IgD-negative memory B cell (primary cell): ENCODE data around the gene FDX2. TPM values are rescaled to one million over a fixed set of nuclear protein-coding genes. Genes with fewer than 3 reads are reported as not detected.
"Not testable (repeated sequence)": the region's sequence is repeated elsewhere in the genome, so short reads cannot be mapped to it uniquely, and the experiment has no call there.

Source experiments
- H3K27ac Mint-ChIP-seq, 3 donors: one replicate each; pipeline ENCODE4 v1.8.0; 2020 to 2022; ENCODE audit warnings: mild to moderate bottlenecking in 3 of 3, mixed read lengths in 3 of 3, moderate library complexity in 1 of 3
- H3K27me3 Mint-ChIP-seq: one replicate; pipeline ENCODE4 v1.8.0; 2021; ENCODE audit warnings: mixed read lengths
- H3K36me3 Mint-ChIP-seq: one replicate; pipeline ENCODE4 v1.8.0; 2020; ENCODE audit warnings: mild to moderate bottlenecking, mixed read lengths
- H3K4me1 Mint-ChIP-seq, 3 donors: one replicate each; pipeline ENCODE4 v1.8.0; 2020 to 2022; ENCODE audit warnings: mixed read lengths in 3 of 3, mild to moderate bottlenecking in 1 of 3
- H3K4me3 Mint-ChIP-seq, 4 donors: one replicate each; pipeline ENCODE4 v1.8.0; 2020 to 2022; ENCODE audit warnings: mild to moderate bottlenecking in 4 of 4, mixed read lengths in 4 of 4, moderate library complexity in 3 of 4
- H3K9me3 Mint-ChIP-seq, 3 donors: one replicate each; pipeline ENCODE4 v1.8.0; 2020 to 2021; ENCODE audit warnings: mixed read lengths in 3 of 3, mild to moderate bottlenecking in 1 of 3
- polyA plus RNA-seq: library from polyadenylated mRNA; unstranded; fragments of 300-500 nt; fragmentation: Illumina TruSeq; gene quantifications from one replicate; pipeline ENCODE4 v1.2.3, GENCODE V29; 2021

FDX2 gene
- polyA plus RNA-seq, 1 donor from 2014 or later: 12.8 TPM

DNA sequence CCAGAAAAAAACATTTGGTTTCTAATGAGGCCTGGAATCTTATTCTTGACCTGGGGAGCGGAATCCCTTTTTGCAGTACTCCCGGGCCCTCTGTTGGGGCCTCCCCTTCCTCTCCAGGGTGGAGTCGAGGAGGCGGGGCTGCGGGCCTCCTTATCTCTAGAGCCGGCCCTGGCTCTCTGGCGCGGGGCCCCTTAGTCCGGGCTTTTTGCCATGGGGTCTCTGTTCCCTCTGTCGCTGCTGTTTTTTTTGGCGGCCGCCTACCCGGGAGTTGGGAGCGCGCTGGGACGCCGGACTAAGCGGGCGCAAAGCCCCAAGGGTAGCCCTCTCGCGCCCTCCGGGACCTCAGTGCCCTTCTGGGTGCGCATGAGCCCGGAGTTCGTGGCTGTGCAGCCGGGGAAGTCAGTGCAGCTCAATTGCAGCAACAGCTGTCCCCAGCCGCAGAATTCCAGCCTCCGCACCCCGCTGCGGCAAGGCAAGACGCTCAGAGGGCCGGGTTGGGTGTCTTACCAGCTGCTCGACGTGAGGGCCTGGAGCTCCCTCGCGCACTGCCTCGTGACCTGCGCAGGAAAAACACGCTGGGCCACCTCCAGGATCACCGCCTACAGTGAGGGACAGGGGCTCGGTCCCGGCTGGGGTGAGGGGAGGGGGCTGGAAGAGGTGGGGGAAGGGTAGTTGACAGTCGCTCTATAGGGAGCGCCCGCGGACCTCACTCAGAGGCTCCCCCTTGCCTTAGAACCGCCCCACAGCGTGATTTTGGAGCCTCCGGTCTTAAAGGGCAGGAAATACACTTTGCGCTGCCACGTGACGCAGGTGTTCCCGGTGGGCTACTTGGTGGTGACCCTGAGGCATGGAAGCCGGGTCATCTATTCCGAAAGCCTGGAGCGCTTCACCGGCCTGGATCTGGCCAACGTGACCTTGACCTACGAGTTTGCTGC lies 28.7 kb downstream of the FDX2 start, which contains the start of gene ICAM4:
Gene ICAM4, plus strand, starts transcription at position 153 of the 935 bp plus-strand sequence. Its CDS starts 58 bp downstream, at position 211.
- Mint-ChIP-seq H3K27ac (peak within 1 kb of the TSS; percentile 79 to 87 (median 82)), H3K4me3 (peak within 1 kb of the TSS; percentile 76 to 90 (median 79)), H3K9me3 (no peaks in the 10 kb centered on the region), H3K4me1 (peaks cover 25 to 36% (median 29%) of the 10 kb centered on the region in 3 donors), H3K36me3 (peaks cover 2% of the 10 kb centered on the region), H3K27me3 (peaks cover 33% of the 10 kb centered on the region)

GRCh38 chr19:10285393-10285792 lies 30.4 kb downstream of the FDX2 start:
- Mint-ChIP-seq H3K36me3 (peaks cover 2% of the 10 kb centered on the region), H3K27me3 (peaks cover 19% of the 10 kb centered on the region), H3K9me3 (no peaks in the 10 kb centered on the region), H3K4me3 (peak overlapping the region in 1 of 4 donors; percentile 82), H3K27ac (peak overlapping the region in 1 of 3 donors; percentile 82), H3K4me1 (peaks cover 18 to 31% (median 19%) of the 10 kb centered on the region in 3 donors)

DNA sequence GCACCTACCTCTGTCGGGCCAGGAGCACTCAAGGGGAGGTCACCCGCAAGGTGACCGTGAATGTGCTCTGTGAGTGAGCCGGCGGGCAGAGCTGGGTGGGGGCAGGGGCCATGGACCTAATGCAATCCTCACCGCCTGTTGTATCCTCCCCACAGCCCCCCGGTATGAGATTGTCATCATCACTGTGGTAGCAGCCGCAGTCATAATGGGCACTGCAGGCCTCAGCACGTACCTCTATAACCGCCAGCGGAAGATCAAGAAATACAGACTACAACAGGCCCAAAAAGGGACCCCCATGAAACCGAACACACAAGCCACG lies 30.9 kb downstream of the FDX2 start:
- peaks cover 3% of the 10 kb centered on the region for H3K36me3 Mint-ChIP-seq

DNA sequence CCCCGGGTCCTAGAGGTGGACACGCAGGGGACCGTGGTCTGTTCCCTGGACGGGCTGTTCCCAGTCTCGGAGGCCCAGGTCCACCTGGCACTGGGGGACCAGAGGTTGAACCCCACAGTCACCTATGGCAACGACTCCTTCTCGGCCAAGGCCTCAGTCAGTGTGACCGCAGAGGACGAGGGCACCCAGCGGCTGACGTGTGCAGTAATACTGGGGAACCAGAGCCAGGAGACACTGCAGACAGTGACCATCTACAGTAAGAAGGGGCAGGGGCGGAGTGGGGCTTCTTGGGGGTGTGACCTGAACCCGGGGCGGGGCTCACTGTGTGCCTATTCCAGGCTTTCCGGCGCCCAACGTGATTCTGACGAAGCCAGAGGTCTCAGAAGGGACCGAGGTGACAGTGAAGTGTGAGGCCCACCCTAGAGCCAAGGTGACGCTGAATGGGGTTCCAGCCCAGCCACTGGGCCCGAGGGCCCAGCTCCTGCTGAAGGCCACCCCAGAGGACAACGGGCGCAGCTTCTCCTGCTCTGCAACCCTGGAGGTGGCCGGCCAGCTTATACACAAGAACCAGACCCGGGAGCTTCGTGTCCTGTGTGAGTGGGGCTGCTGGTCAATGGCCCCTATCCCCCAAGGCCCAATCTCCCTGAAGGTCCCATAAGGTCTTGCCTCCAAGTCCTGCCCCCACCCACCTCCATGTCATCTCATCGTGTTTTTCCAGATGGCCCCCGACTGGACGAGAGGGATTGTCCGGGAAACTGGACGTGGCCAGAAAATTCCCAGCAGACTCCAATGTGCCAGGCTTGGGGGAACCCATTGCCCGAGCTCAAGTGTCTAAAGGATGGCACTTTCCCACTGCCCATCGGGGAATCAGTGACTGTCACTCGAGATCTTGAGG lies 31.5 kb downstream of the FDX2 start:
- no peaks in the 10 kb centered on the region for H3K9me3 Mint-ChIP-seq
- peak overlapping the region in 1 of 4 donors; percentile 82 for H3K4me3 Mint-ChIP-seq
- peaks cover 4% of the 10 kb centered on the region for H3K36me3 Mint-ChIP-seq
- peaks cover 19 to 30% (median 22%) of the 10 kb centered on the region in 3 donors for H3K4me1 Mint-ChIP-seq
- peaks cover 14% of the 10 kb centered on the region for H3K27me3 Mint-ChIP-seq
- H3K27ac Mint-ChIP-seq: peak overlapping the region in 1 of 3 donors; percentile 82

More for the DNA sequence above, 30.9 kb downstream of the FDX2 start:
- H3K27ac Mint-ChIP-seq: peak overlapping the region in 1 of 3 donors; percentile 82
- H3K27me3 Mint-ChIP-seq: peaks cover 17% of the 10 kb centered on the region
- peak overlapping the region in 1 of 4 donors; percentile 82 for H3K4me3 Mint-ChIP-seq
- H3K9me3 Mint-ChIP-seq: no peaks in the 10 kb centered on the region
- peaks cover 16 to 31% (median 18%) of the 10 kb centered on the region in 3 donors for H3K4me1 Mint-ChIP-seq

- Mint-ChIP-seq H3K4me1 (peaks cover 17 to 26% (median 20%) of the 10 kb centered on the region in 3 donors), H3K36me3 (peaks cover 4% of the 10 kb centered on the region), H3K9me3 (no peaks in the 10 kb centered on the region), H3K27ac (peak overlapping the region in 2 of 3 donors; percentile 14 to 67), H3K4me3 (no peak overlapping the region), H3K27me3 (peaks cover 8% of the 10 kb centered on the region)
These were observed 32.3 kb downstream of the FDX2 start for GRCh38 chr19:10283301-10284064.

GRCh38 chr19:10282043-10282442 lies 33.8 kb downstream of the FDX2 start:
- H3K36me3 Mint-ChIP-seq, H3K9me3 Mint-ChIP-seq, H3K4me3 Mint-ChIP-seq, H3K27ac Mint-ChIP-seq, H3K27me3 Mint-ChIP-seq: not testable (repeated sequence)
- peaks cover 16 to 20% (median 18%) of the 10 kb centered on the region in 3 donors for H3K4me1 Mint-ChIP-seq

GRCh38 chr19:10279737-10280442 lies 35.9 kb downstream of the FDX2 start:
- no peaks in the 10 kb centered on the region for H3K9me3 Mint-ChIP-seq
- H3K27ac Mint-ChIP-seq: peak overlapping the region in 2 of 3 donors; percentile 8 to 91
- peaks cover 2% of the 10 kb centered on the region for H3K36me3 Mint-ChIP-seq
- no peaks in the 10 kb centered on the region for H3K27me3 Mint-ChIP-seq
- H3K4me3 Mint-ChIP-seq: peak overlapping the region in 2 of 4 donors; percentile 47 to 85
- H3K4me1 Mint-ChIP-seq: peaks cover 6 to 15% (median 11%) of the 10 kb centered on the region in 3 donors

- H3K9me3 Mint-ChIP-seq: no peaks in the 10 kb centered on the region
- H3K4me3 Mint-ChIP-seq: peak overlapping the region in 1 of 4 donors; percentile 4
- peak overlapping the region in 2 of 3 donors; percentile 52 to 77 for H3K27ac Mint-ChIP-seq
- no peaks in the 10 kb centered on the region for H3K27me3 Mint-ChIP-seq
- peaks cover 13 to 19% (median 17%) of the 10 kb centered on the region in 3 donors for H3K4me1 Mint-ChIP-seq
- H3K36me3 Mint-ChIP-seq: peaks cover 4% of the 10 kb centered on the region
These were observed 36.9 kb downstream of the FDX2 start for GRCh38 chr19:10278935-10279334.

- peaks cover 15 to 20% (median 19%) of the 10 kb centered on the region in 3 donors for H3K4me1 Mint-ChIP-seq
- no peaks in the 10 kb centered on the region for H3K9me3 Mint-ChIP-seq
- peak overlapping the region in 1 of 4 donors; percentile 41 for H3K4me3 Mint-ChIP-seq
- peak overlapping the region; percentile 36 to 94 (median 52) for H3K27ac Mint-ChIP-seq
- no peaks in the 10 kb centered on the region for H3K27me3 Mint-ChIP-seq
- peaks cover 5% of the 10 kb centered on the region for H3K36me3 Mint-ChIP-seq
These were observed 37.8 kb downstream of the FDX2 start for GRCh38 chr19:10277795-10278589.

DNA sequence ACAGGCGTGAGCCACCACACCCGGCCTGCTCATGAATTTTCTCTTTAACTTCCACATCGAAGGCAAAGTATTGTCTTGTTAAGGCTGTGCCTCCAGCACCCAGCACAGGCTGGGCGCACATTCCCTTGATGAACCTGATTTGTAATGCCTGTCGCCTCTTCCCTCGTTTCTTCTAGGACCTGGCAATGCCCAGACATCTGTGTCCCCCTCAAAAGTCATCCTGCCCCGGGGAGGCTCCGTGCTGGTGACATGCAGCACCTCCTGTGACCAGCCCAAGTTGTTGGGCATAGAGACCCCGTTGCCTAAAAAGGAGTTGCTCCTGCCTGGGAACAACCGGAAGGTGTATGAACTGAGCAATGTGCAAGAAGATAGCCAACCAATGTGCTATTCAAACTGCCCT lies 41.2 kb downstream of the FDX2 start:
- Mint-ChIP-seq H3K27me3 (no peaks in the 10 kb centered on the region), H3K27ac (peak overlapping the region in 2 of 3 donors; percentile 73 to 84), H3K4me3 (peak overlapping the region in 2 of 4 donors; percentile 64 to 68), H3K4me1 (peaks cover 23 to 36% (median 24%) of the 10 kb centered on the region in 3 donors), H3K9me3 (no peaks in the 10 kb centered on the region), H3K36me3 (peaks cover 3% of the 10 kb centered on the region)

DNA sequence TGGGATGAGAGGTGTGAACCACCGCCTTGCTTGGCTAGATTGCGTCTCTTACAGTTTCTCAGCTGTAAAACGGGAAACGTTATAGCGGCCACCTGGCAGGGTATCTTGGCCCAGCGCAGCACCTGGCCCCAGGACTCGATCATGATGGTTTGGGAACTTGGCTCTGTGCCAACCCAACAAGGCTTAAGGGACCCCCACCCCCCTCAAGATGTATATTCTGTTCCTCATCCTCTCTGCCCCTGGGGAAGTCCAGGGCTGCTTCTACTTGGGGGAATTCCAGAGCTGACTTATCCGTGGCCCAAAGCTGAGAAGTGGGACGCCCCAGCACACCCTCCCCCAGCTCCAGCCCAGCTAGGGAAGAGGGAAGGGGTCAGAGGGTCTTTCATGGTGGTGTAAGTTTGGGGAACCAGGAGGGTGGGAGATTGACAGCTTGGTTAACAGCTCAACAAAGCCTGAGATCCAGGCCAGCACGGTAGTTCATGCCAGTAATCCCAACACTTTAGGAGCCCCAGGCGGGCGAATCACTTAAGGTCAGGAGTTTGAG lies 44.2 kb downstream of the FDX2 start:
- Mint-ChIP-seq H3K4me3 (peak overlapping the region; percentile 84 to 95 (median 90)), H3K27ac (peak overlapping the region; percentile 97 to 99 (median 98)), H3K27me3 (no peaks in the 10 kb centered on the region), H3K36me3 (peaks cover 3% of the 10 kb centered on the region), H3K4me1 (peaks cover 18 to 36% (median 19%) of the 10 kb centered on the region in 3 donors), H3K9me3 (no peaks in the 10 kb centered on the region)

GRCh38 chr19:10270616-10271394 lies 45.0 kb downstream of the FDX2 start, which contains the start of gene ICAM1:
TSS of gene ICAM1 (plus strand) at chr19:10271120. CDS start at chr19:10271160, 40 bp downstream.
- Mint-ChIP-seq H3K4me3 (peak within 1 kb of the TSS; percentile 84 to 95 (median 90)), H3K36me3 (peaks cover 3% of the 10 kb centered on the region), H3K27ac (peak within 1 kb of the TSS; percentile 97 to 99 (median 98)), H3K27me3 (no peaks in the 10 kb centered on the region), H3K4me1 (peaks cover 18 to 36% (median 19%) of the 10 kb centered on the region in 3 donors), H3K9me3 (no peaks in the 10 kb centered on the region)
